OCI-LY3 (cell line): ENCODE data around the gene SLC6A12.
"Not testable (repeated sequence)": the region's sequence is repeated elsewhere in the genome, so short reads cannot be mapped to it uniquely, and the experiment has no call there.

Source experiments
- H2AFZ ChIP-seq: fragments of 200-600, 300-600 bp; shearing (Covaris generic); 2 replicates; pipeline ENCODE4 v1.6.0; 2014; ENCODE audit warnings: antibody characterized with exemption, low read depth, low read length
- H3K27ac ChIP-seq: fragments of 200-600, 300-600 bp; sonication (generic); 2 replicates; pipeline ENCODE4 v1.5.1; 2014; ENCODE audit warnings: mild to moderate bottlenecking, low read length, moderate library complexity, mixed read lengths
- H3K27me3 ChIP-seq: fragments of 200-600, 300-600 bp; sonication (generic); 2 replicates; pipeline ENCODE4 v1.6.1; 2014; ENCODE audit warnings: low read depth, low read length, mixed read lengths
- H3K36me3 ChIP-seq: fragments of 200-600, 300-600 bp; sonication (generic); replicated peaks from 2 replicates; pipeline ENCODE3; 2014; ENCODE audit warnings: low read depth, low read length, mixed read lengths
- H3K4me1 ChIP-seq: fragments of 300-600, 200-600 bp; sonication (generic); 2 replicates; pipeline ENCODE4 v1.6.1; 2014; ENCODE audit warnings: low read length, mixed read lengths
- H3K4me2 ChIP-seq: fragments of 200-600, 300-600 bp; sonication (generic); 2 replicates; pipeline ENCODE4 v1.6.1; 2014; ENCODE audit warnings: low read length, mixed read lengths
- H3K4me3 ChIP-seq: fragments of 300-600, 200-600 bp; sonication (generic); 2 replicates; pipeline ENCODE4 v1.5.1; 2014; ENCODE audit warnings: antibody characterized with exemption, mild to moderate bottlenecking, low read length, moderate library complexity
- H3K79me2 ChIP-seq: fragments of 300-600, 200-600 bp; shearing (Covaris generic); 2 replicates; pipeline ENCODE4 v1.6.1; 2014; ENCODE audit warnings: mild to moderate bottlenecking, low read length, mixed read lengths
- H3K9ac ChIP-seq: fragments of 300-600, 200-600 bp; shearing (Covaris generic); 2 replicates; pipeline ENCODE4 v1.6.0; 2014; ENCODE audit warnings: mild to moderate bottlenecking, low read length, moderate library complexity
- H3K9me3 ChIP-seq: fragments of 200-600, 300-600 bp; shearing (Covaris generic); 2 replicates; pipeline ENCODE4 v1.6.1; 2014; ENCODE audit warnings: low read length, mixed read lengths; ENCODE audit not compliant: insufficient read depth
- H4K20me1 ChIP-seq: fragments of 200-600, 300-600 bp; sonication (generic); 2 replicates; pipeline ENCODE4 v1.6.1; 2016; ENCODE audit warnings: low read length, mixed read lengths; ENCODE audit not compliant: insufficient read depth
- EZH2phosphoT487 ChIP-seq: fragments of 200-600 bp; shearing (Covaris generic); IDR thresholded peaks from 2 replicates; pipeline ENCODE4 v1.6.1; 2018; ENCODE audit warnings: antibody characterized with exemption, mixed run types, low read depth
- TF ChIP-seq, protein P1 (sequence below): fragments of 200-600, 300-600 bp; sonication (generic); IDR thresholded peaks from 2 replicates; pipeline ENCODE4 v1.5.1; 2014; ENCODE audit warnings: antibody characterized with exemption, low read length, low read depth

SLC6A12 gene

GRCh38 chr12:238736-239398, 24.9 kb upstream of the SLC6A12 start:
- Histone ChIP-seq H3K4me2 (no peak overlapping the region), H3K9ac (no peak overlapping the region), H3K9me3 (no peaks in the 10 kb centered on the region), H3K27me3 (no peaks in the 10 kb centered on the region; the same call in 1 of the 2 replicates), H3K4me1 (no peaks in the 10 kb centered on the region), H3K4me3 (no peak overlapping the region), H4K20me1 (no peaks in the 10 kb centered on the region), H3K36me3 (no peaks in the 10 kb centered on the region), H3K27ac (no peak overlapping the region), H3K79me2 (no peaks in the 10 kb centered on the region), H2AFZ (no peak overlapping the region)
- TF ChIP-seq EZH2phosphoT487 = no peak
- TF ChIP-seq, protein P1, sequence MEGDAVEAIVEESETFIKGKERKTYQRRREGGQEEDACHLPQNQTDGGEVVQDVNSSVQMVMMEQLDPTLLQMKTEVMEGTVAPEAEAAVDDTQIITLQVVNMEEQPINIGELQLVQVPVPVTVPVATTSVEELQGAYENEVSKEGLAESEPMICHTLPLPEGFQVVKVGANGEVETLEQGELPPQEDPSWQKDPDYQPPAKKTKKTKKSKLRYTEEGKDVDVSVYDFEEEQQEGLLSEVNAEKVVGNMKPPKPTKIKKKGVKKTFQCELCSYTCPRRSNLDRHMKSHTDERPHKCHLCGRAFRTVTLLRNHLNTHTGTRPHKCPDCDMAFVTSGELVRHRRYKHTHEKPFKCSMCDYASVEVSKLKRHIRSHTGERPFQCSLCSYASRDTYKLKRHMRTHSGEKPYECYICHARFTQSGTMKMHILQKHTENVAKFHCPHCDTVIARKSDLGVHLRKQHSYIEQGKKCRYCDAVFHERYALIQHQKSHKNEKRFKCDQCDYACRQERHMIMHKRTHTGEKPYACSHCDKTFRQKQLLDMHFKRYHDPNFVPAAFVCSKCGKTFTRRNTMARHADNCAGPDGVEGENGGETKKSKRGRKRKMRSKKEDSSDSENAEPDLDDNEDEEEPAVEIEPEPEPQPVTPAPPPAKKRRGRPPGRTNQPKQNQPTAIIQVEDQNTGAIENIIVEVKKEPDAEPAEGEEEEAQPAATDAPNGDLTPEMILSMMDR = no peak

GRCh38 chr12:238116-238515, 24.2 kb upstream of the SLC6A12 start:
- H3K79me2 ChIP-seq = no peaks in the 10 kb centered on the region
- TF ChIP-seq, protein P1 = no peak
- no peak for TF ChIP-seq EZH2phosphoT487

DNA sequence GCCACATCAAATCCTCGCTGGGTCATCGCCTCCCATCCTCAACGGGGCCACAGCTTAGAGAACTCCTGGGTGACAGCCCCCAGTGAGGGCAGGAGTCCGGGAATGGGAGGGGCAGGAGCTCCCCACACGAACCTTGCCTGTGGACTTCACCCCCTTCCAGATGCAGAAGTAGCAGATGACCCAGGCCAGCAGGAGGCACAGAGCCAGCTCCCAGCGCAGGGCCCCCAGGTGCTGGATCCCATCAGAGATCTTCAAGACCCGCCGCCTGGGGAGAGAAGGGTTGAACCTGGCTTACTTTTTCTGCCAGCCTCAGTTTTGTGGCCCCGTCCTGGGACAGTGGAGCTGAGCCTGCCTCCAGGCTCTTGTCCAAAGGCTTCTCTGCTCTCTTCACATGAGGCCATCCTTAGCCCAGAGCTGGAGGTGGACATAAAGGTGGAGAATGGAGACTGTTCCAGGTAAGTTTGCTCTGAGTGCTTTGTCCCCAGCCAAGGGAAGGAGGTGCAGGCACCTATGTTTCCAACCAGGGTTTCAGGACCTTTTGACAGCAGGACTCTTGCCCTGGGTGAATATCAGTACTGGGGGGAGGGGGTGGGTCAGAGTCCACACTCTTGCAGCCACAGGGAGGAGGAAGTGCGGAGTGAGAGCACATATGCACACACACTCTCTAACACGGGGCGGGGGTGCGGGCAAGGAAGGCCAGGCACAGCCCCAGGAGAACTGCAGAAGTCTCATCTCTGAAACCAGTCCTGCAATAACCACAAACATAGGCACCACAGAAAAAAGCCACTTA, 23.3 kb upstream of the SLC6A12 start:
- no peak overlapping the region for H2AFZ ChIP-seq
- no peaks in the 10 kb centered on the region for H3K9me3 ChIP-seq
- H3K4me2 ChIP-seq = no peak overlapping the region
- no peaks in the 10 kb centered on the region for H3K79me2 ChIP-seq
- no peaks in the 10 kb centered on the region for H4K20me1 ChIP-seq
- no peak overlapping the region for H3K27ac ChIP-seq
- H3K36me3 ChIP-seq = no peaks in the 10 kb centered on the region
- TF ChIP-seq EZH2phosphoT487 = no peak
- TF ChIP-seq, protein P1 = no peak
- H3K4me1 ChIP-seq = no peaks in the 10 kb centered on the region
- no peak overlapping the region for H3K9ac ChIP-seq
- H3K4me3 ChIP-seq = no peak overlapping the region
- no peaks in the 10 kb centered on the region; the same call in 1 of the 2 replicates for H3K27me3 ChIP-seq

More at GRCh38 chr12:238116-238515, 24.2 kb upstream of the SLC6A12 start:
- Histone ChIP-seq H2AFZ (no peak overlapping the region), H3K9ac (no peak overlapping the region), H3K36me3 (no peaks in the 10 kb centered on the region), H3K4me1 (no peaks in the 10 kb centered on the region), H3K27ac (no peak overlapping the region), H4K20me1 (no peaks in the 10 kb centered on the region), H3K4me2 (no peak overlapping the region), H3K27me3 (no peaks in the 10 kb centered on the region; the same call in 1 of the 2 replicates), H3K4me3 (no peak overlapping the region), H3K9me3 (no peaks in the 10 kb centered on the region)

DNA sequence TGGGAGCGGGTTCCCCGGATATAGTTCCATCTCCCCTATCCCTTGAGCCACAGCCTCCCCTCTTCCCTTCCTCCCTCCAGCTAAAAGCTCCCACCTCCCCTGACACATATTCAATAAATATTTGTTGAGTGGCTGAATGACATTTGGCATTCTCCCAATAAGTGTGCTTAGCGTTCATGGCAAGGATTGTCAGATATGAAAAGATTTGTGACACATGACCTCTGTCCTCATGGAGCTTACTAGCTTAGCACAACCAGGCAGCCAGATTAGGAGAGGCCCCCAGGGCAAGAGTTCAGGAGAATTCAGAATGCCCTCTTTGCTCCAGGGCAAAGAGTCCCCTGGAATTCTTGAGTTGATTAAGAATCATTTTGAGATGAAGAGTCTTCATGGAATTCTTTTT, 22.5 kb upstream of the SLC6A12 start:
- Histone ChIP-seq H3K79me2 (no peaks in the 10 kb centered on the region), H3K9ac (no peak overlapping the region), H3K4me1 (no peaks in the 10 kb centered on the region), H2AFZ (no peak overlapping the region), H3K27me3 (no peaks in the 10 kb centered on the region; the same call in 1 of the 2 replicates), H3K36me3 (no peaks in the 10 kb centered on the region), H3K9me3 (no peaks in the 10 kb centered on the region), H3K4me2 (no peak overlapping the region), H3K4me3 (no peak overlapping the region), H3K27ac (no peak overlapping the region), H4K20me1 (no peaks in the 10 kb centered on the region)
- TF ChIP-seq, protein P1 = no peak
- TF ChIP-seq EZH2phosphoT487 = no peak

GRCh38 chr12:235967-236366, 22.0 kb upstream of the SLC6A12 start:
- H4K20me1 ChIP-seq, H3K27ac ChIP-seq, H3K36me3 ChIP-seq, H2AFZ ChIP-seq, H3K9me3 ChIP-seq, H3K27me3 ChIP-seq, H3K4me1 ChIP-seq, H3K4me2 ChIP-seq, H3K9ac ChIP-seq, H3K4me3 ChIP-seq, H3K79me2 ChIP-seq: not testable (repeated sequence)
